Occipital lobe (tissue), 2 donors: ENCODE measurements around the gene OGFOD3. TPM values are rescaled to one million over a fixed set of nuclear protein-coding genes. Genes with fewer than 3 reads are reported as not detected.
A peak's percentile ranks its signal among the peaks of the same experiment; 100 is the strongest.
"Not testable (repeated sequence)": the region's sequence is repeated elsewhere in the genome, so short reads cannot be mapped to it uniquely, and the experiment has no call there.

Experiments used
- DNase-seq: peaks from one replicate; lab custom pipeline; 2025; lab: John Stamatoyannopoulos, UW
- total RNA-seq: library from RNA; depleted of rRNA; stranded (reverse); fragments of >200 nt; gene quantifications from one replicate; pipeline ENCODE4 v1.2.3, GENCODE V29; 2014

The OGFOD3 gene, protein sequence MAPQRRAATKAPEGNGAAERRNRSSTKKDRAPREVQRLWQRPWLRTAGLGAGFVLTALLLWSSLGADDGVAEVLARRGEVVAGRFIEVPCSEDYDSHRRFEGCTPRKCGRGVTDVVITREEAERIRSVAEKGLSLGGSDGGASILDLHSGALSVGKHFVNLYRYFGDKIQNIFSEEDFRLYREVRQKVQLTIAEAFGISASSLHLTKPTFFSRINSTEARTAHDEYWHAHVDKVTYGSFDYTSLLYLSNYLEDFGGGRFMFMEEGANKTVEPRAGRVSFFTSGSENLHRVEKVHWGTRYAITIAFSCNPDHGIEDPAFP
- total RNA-seq = 9.4 TPM

DNA sequence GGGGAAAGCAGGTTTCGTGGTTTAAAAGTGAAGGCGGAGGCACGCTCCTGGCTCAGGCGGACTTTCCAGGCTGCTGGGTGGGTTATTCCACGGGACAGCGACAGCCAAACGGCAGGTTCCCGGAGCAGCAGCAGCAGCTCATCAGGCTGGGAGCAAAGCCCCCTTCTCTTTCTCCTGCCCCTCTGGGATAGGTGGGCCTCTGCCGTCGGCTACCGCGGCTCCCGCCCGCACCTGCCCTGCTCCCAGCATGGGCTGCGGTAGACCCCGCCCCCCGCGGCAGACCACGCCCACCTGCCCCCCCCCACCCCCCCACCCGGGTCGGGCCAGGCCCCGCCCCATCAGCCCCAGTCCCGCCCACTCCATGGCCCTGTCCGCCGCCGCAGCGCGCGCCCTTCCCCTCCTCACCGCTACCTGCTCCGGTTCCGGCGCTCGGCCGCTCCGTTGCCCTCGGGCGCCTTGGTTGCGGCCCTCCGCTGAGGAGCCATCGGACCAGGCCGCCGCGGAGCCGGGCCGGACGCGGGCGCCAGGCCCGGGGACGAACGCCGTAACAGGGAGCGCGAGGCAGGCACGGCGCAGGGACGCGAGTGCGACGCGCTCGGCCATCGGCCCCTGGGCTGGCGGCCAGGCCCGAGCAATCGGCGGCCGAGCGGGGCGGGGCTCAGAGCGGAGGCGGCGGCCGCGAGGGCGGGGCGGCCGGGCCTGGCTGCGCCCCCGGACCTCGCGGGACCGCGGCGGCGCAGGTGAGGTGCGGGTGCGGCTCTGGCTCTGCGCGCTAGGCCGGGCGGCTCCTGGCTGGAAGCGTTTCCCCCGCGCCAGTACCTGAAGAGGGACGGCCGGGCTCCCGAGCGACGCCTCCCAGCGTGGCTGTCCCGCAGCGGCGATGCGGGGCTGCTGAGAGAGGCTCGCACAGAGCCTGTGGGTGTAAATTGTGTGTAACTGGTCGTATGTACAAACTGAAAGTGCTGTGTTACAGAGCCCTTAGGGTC, at the start of gene OGFOD3, which contains the start of gene HEXD:
TSS of gene OGFOD3 (minus strand) at position 586 of the 986 bp plus-strand sequence. CDS start at position 485, 101 bp downstream.
TSS of gene HEXD (plus strand) at position 347 of the 986 bp plus-strand sequence. CDS start 1,453 bp downstream, outside the sequence.
- peak; percentile 87 for DNase-seq

- DNase-seq = no peak
Measured at GRCh38 chr17:82465023-82465603, 46.7 kb upstream of the OGFOD3 start.

DNA sequence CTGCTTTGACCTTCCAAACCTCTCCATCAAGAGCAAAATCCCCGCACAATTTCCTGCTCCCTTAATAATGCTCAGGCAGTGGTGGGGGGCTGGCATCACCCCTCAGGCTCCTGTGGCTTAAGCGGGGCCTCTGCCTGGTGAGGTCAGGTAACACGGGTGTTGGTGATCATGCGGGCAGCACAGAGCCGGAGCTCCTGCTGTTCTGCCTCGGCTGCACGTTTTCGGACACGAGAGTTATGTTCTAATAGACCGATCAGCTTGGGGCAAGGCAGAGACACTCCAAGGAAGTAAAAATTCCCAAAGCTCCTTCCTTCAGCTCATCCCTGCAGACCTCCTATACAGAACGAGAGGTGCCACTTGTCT, 46.2 kb upstream of the OGFOD3 start:
- DNase-seq = no peak

DNA sequence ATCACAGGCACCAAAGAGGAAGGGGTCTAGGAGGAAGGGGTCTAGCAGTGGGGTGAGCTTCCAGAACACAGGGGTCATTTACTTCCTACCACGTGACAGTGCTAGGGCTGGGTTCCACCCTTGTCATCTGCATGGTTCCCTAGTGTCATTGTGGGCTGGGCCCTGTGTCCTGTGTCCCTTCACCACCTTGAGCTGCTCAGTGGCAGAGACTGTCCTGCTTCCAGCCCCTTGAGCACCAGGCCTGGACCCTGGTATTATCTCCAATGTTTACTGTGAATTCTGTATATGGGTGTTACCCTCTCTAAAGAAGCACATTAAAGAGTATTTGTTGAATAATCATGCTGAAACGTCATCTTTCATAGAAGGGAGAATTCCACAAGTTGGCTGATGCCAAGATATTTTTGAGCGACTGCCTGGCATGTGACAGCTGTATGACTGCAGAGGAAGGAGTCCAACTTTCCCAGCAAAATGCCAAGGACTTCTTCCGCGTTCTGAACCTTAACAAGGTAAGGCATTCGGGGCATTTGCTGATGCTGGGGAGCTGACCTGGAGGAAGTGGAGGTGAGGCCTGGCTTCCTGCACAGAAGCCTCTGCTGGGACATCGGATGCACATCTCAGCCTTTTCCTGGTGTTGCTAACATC, 45.7 kb upstream of the OGFOD3 start:
- DNase-seq = no peak

GRCh38 chr17:82463391-82463790, 45.0 kb upstream of the OGFOD3 start:
- no peak for DNase-seq

DNA sequence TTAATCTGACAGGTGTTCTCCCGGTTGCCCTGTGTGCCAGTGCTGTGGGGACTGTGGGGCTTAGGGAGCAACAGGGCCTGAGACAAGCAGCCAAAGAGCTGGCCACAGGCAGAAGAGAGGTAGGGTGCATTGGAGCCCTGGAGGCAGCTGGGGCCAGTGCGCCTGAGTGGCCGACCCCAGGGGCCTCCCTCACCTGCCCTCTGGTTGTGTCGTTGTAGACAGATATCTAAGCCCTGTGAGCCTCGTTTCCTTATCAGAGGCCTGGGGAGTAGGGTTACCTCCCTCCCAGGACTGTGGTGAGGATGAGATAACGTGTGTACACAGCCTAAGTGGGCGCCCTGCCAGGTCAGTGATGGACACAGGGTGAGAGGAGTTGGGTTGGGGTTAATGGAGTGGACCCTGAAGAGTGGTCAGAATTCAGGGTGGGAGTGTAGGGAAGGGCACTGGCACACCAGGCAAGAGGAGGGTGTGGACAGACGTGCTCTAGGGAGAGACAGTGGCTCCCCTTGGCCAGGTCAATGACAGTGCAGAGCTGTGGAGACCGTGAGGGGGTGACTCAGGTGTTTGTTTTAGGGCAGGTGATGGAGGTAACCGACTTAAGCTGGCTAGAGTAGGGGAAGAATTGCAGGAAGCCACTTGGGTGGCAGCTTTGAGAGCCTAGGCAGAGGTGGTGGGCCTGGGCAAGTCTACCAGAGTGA, 43.6 kb upstream of the OGFOD3 start:
- no peak for DNase-seq

- DNase-seq = not testable (repeated sequence)
Measured at GRCh38 chr17:82459936-82460335, 41.5 kb upstream of the OGFOD3 start.

DNA sequence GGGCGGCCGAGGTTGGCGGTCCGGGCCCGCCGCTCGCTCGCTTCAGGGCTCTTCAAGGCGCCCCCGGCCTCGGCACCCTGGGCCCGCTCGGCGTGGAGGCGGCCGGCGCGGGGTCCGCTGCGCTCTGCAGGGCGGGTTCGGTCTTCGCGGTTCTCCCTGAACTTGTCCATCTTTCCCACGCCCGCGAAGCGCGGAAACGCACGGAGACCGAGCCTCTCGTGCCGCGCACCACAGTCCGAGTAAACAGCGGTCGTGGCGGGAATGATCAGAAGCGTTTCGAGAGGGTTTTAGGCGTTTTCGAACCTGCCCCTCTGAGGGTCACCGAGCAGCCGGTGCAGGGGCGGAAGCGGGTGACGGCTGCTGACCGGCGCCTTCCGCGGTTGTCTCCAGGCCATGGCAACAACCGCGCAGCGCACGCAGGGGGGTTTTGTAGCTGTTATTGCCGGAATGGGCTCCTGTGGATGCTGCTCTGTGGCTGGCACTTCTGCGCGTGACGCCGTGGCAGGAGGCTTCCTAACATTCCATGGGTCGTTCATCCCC, 40.6 kb upstream of the OGFOD3 start:
- DNase-seq = no peak

DNA sequence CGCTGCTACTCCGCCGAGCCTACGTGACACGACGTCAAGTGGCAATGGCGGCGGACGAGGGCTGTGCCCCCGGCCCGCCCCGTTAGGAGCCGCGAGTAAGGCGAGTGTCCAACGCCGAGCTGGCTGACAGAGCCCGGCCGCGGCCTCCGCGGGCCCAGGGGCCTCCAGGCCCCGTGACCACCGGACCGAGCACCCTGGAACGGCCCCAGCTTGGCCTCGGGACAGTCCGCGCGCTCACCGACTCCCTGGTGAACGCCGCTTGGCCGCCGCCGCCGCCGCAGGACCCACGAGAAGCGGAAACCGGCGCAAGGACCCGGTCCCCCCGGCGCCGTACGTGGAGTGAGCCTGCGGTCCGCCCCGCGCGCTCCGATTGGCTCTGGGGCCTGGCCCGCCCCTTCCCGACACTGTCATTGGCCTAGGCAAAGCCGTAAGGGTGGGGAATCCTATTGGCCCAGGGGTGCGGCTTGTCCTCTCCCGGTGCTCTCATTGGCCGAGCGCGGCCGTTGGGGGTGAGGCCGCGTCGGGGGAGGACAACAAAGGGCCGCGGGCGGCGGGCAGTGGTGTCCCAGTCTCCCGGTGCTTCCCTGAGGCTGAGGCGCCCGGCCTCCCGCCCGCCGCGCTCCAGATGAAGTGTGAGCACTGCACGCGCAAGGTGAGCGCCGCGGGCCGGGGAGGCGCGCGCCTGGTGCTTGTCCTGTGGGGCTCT, 39.9 kb upstream of the OGFOD3 start, which contains the start of gene NARF:
TSS of gene NARF (plus strand) at position 563 of the 706 bp plus-strand sequence. CDS start at position 626, 63 bp downstream.
- peak; percentile 98 for DNase-seq

GRCh38 chr17:82457929-82458178, 39.5 kb upstream of the OGFOD3 start:
- DNase-seq = no peak

DNA sequence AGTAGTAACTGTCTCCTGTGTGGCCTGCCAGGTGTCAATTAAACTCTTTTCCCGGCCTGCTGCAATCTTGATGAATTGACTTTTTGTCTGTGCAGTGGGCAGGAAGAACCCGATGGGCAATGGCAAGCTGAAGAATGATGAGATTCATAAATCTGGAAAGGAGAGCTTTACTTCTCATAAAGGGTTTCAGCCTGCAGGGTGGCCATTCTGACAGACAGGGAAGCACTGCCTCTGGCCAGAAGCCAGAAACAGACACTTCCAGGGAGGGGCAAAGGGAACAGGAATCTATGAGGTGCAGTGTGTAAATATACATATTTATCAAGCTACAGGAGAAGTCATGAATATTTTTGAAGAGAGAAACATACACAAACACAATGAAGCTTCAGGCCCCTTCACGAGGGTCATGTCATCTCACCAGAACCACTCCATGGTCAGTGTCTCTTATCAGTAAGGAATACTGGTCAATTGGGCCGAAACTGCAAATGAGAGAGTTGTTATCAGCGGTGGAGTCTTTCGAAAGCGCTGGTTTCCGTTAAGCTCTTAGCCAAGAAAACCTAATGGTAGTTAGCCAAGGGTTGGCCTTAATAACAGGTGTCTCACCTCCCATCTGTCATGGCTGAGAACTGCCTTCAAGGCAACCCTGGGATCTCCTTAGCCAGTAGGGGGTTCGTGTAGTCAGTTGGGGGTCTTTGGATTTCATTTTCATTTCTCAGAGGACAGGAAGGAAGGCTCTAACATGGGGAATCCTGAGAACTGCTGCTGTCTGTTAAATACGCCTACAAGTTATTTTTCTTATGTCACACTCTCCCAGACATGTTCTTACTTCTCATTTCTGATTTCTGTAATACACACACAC, 38.9 kb upstream of the OGFOD3 start:
- no peak for DNase-seq

GRCh38 chr17:82453706-82454105, 35.3 kb upstream of the OGFOD3 start:
- DNase-seq = not testable (repeated sequence)

DNA sequence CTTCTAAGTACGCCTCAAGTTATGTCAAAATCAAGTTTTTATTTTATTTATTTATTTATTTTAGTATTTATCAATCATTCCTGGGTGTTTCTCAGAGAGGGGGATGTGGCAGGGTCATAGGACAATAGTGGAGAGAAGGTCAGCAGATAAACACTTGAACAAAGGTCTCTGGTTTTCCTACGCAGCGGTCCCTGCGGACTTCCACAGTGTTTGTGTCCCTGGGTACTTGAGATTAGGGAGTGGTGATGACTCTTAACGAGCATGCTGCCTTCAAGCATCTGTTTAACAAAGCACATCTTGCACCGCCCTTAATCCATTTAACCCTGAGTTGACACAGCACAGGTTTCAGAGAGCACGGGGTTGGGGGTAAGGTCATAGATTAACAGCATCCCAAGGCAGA, 34.8 kb upstream of the OGFOD3 start:
- not testable (repeated sequence) for DNase-seq

GRCh38 chr17:82452162-82452561, 33.8 kb upstream of the OGFOD3 start:
- DNase-seq = no peak

DNA sequence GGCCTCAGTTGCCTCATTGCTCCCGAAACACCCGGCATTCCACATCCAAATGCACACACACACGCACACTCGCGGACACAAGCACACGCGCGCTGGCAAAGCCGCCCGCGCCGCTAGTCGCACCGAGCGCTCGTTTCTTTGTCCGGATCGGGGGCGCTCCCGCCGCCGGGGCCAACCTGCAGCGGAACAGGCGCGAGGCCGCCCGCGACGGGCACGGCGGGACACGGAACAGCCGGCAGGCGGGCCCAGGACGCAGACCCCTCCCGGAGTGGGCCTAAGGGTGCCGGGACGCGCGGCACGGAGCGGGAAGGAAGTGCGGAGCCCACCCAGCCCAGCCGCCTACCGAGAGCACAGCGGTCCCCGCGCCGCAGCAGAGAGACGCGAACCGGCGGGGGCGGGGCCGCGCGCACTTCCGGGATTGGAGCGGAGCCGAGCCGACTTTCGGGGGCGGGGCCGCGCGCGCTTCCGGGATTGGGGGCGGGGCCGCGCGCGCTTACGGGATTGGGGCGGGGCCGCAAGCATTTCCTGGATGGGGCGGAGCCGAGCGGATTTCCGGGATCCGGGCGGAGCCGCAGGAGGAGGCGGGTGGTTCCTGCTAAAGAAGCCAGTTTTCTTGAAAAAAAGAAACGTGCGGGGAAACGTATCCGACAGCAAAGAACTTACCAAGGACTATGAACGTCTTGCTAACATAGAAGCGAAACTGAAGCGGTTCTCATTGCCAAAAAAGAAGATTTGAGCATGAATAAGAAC, 32.1 kb upstream of the OGFOD3 start, which contains the start of gene CYBC1:
TSS of gene CYBC1 (minus strand) at position 396 of the 750 bp plus-strand sequence. CDS start 1,498 bp downstream, outside the sequence.
- peak; percentile 84 for DNase-seq

GRCh38 chr17:82449883-82450356, 31.5 kb upstream of the OGFOD3 start:
- DNase-seq = no peak

GRCh38 chr17:82449131-82449882, 30.9 kb upstream of the OGFOD3 start:
- DNase-seq = no peak
